Mammary epithelial cell (primary cell): Measurements from ENCODE around the gene TIAM2.

Experiments
- EZH2 ChIP-seq: IDR thresholded peaks from 2 replicates; pipeline ENCODE4 v1.6.1; 2012; ENCODE audit warnings: low read length, inconsistent platforms, borderline replicate concordance
- TF ChIP-seq, protein P1 (sequence below), 2 donors: IDR thresholded peaks in 1 of 2; conservative IDR thresholded peaks in 1 of 2; 2 replicates each; pipeline ENCODE4 v1.5.1; 2011 to 2012; ENCODE audit warnings: inconsistent platforms in 2 of 2, low read length in 2 of 2, mild to moderate bottlenecking in 2 of 2, control low read depth in 1 of 2, low read depth in 1 of 2; ENCODE audit not compliant: insufficient read depth in 1 of 2; ENCODE audit errors: extremely low read depth in 1 of 2

DNA sequence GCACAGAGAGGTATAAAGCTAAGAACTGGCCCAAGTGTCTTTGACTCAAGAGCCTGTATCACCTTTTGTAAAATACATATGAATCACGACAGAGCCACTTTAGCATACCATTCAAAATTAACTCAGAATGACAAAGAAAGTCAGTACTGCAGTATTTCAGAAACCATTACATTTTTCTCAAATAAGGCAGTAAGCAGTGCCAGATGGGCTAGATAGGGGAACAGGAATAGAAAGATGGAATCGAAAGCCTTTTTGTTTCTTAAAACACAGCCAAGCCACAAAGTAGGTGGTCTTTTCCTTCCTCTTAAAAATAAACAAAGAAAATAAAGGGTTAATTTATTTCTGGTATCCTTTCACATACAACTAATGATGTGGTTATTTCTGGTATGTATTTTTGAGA is 279.0 kb downstream of the TIAM2 start:
- TF ChIP-seq, protein P1, sequence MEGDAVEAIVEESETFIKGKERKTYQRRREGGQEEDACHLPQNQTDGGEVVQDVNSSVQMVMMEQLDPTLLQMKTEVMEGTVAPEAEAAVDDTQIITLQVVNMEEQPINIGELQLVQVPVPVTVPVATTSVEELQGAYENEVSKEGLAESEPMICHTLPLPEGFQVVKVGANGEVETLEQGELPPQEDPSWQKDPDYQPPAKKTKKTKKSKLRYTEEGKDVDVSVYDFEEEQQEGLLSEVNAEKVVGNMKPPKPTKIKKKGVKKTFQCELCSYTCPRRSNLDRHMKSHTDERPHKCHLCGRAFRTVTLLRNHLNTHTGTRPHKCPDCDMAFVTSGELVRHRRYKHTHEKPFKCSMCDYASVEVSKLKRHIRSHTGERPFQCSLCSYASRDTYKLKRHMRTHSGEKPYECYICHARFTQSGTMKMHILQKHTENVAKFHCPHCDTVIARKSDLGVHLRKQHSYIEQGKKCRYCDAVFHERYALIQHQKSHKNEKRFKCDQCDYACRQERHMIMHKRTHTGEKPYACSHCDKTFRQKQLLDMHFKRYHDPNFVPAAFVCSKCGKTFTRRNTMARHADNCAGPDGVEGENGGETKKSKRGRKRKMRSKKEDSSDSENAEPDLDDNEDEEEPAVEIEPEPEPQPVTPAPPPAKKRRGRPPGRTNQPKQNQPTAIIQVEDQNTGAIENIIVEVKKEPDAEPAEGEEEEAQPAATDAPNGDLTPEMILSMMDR (conservative IDR thresholded peaks at IDR 0.05 in 1 of 2, IDR thresholded peaks at IDR 0.05 in 1 of 2; ENCODE audit: extremely low read depth in 1 of 2, insufficient read depth in 1 of 2, low read depth in 1 of 2, low read length in 2 of 2): no peak
- no peak for TF ChIP-seq EZH2
